ENCODE results near the gene SDK2.

GRCh38 chr17:73318836-73319235 lies 325.4 kb downstream of the SDK2 start:
- TF ChIP-seq GTF2F1 (IDR thresholded peaks at IDR 0.05; ENCODE audit: low read depth, low read length) (no peak), SIRT6 (IDR thresholded peaks at IDR 0.05; ENCODE audit: low read depth, low read length) (no peak), NFIC (IDR thresholded peaks at IDR 0.05) (no peak), SRF (CRISPR knock-in tag; IDR thresholded peaks at IDR 0.05) (no peak), ZNF24 (IDR thresholded peaks at IDR 0.05) (no peak), FOXA3 (CRISPR knock-in tag; conservative IDR thresholded peaks at IDR 0.05 in 1 of 2, IDR thresholded peaks at IDR 0.05 in 1 of 2) (no peak), RNF219 (CRISPR knock-in tag; IDR thresholded peaks at IDR 0.05) (no peak), ERF (CRISPR knock-in tag; IDR thresholded peaks at IDR 0.05) (no peak), ZNF239 (CRISPR knock-in tag; IDR thresholded peaks at IDR 0.05) (no peak)
- TF ChIP-seq, protein P1, sequence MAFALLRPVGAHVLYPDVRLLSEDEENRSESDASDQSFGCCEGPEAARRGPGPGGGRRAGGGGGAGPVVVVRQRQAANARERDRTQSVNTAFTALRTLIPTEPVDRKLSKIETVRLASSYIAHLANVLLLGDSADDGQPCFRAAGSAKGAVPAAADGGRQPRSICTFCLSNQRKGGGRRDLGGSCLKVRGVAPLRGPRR (CRISPR knock-in tag; IDR thresholded peaks at IDR 0.05) = no peak
- TF ChIP-seq, protein P2, sequence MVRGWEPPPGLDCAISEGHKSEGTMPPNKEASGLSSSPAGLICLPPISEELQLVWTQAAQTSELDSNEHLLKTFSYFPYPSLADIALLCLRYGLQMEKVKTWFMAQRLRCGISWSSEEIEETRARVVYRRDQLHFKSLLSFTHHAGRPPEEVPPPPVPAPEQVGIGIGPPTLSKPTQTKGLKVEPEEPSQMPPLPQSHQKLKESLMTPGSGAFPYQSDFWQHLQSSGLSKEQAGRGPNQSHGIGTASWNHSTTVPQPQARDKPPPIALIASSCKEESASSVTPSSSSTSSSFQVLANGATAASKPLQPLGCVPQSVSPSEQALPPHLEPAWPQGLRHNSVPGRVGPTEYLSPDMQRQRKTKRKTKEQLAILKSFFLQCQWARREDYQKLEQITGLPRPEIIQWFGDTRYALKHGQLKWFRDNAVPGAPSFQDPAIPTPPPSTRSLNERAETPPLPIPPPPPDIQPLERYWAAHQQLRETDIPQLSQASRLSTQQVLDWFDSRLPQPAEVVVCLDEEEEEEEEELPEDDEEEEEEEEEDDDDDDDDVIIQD (CRISPR knock-in tag; IDR thresholded peaks at IDR 0.05) = no peak
- TF ChIP-seq, protein P3, sequence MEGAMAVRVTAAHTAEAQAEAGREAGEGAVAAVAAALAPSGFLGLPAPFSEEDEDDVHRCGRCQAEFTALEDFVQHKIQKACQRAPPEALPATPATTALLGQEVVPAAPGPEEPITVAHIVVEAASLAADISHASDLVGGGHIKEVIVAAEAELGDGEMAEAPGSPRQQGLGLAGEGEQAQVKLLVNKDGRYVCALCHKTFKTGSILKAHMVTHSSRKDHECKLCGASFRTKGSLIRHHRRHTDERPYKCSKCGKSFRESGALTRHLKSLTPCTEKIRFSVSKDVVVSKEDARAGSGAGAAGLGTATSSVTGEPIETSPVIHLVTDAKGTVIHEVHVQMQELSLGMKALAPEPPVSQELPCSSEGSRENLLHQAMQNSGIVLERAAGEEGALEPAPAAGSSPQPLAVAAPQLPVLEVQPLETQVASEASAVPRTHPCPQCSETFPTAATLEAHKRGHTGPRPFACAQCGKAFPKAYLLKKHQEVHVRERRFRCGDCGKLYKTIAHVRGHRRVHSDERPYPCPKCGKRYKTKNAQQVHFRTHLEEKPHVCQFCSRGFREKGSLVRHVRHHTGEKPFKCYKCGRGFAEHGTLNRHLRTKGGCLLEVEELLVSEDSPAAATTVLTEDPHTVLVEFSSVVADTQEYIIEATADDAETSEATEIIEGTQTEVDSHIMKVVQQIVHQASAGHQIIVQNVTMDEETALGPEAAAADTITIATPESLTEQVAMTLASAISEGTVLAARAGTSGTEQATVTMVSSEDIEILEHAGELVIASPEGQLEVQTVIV (CRISPR knock-in tag; IDR thresholded peaks at IDR 0.05; ENCODE audit: borderline replicate concordance) = no peak

Measured in K562 (cell line).